CD4-positive, alpha-beta memory T cell (primary cell): ENCODE data around the gene DLGAP3. TPM values are rescaled to one million over a fixed set of nuclear protein-coding genes. Genes with fewer than 3 reads are reported as not detected.

ENCODE experiments used
- CTCF ChIA-PET: fragments of 350-600 bp; sonication (Branson Sonifier 250); formaldehyde crosslinking; loops from one replicate; lab custom pipeline; 2021; ENCODE audit warnings: inconsistent platforms; ENCODE audit not compliant: partially characterized antibody; lab: Charles Lee
- POLR2A ChIA-PET: fragments of 350-600 bp; sonication (Branson Sonifier 250); formaldehyde crosslinking; loops from one replicate; lab custom pipeline; 2021; ENCODE audit not compliant: partially characterized antibody; lab: Charles Lee
- DNase-seq, 5 donors: peaks; one replicate each; pipeline versions ENCODE4 v3.0.0 to v3.0.0-alpha.2; 2020 to 2022; ENCODE audit warnings: mixed read lengths in 1 of 5
- H3K27ac ChIP-seq: one replicate; pipeline ENCODE4 v1.7.0; 2013; ENCODE audit warnings: low read depth, low read length
- H3K27me3 ChIP-seq: 2 replicates; pipeline ENCODE4 v1.7.0; 2013; ENCODE audit warnings: mild to moderate bottlenecking, low read length, moderate library complexity; ENCODE audit not compliant: insufficient read depth
- H3K36me3 ChIP-seq: 2 replicates; pipeline ENCODE4 v1.7.0; 2013; ENCODE audit warnings: mild to moderate bottlenecking, low read length, moderate library complexity; ENCODE audit not compliant: insufficient read depth
- H3K4me1 ChIP-seq: 2 replicates; pipeline ENCODE4 v1.7.0; 2013; ENCODE audit warnings: mild to moderate bottlenecking, low read length, moderate library complexity; ENCODE audit not compliant: insufficient read depth
- H3K4me3 ChIP-seq, 2 donors: one replicate each; pipeline ENCODE4 v1.7.0; 2013; ENCODE audit warnings: low read length in 2 of 2, mild to moderate bottlenecking in 1 of 2
- H3K9me3 ChIP-seq, 2 donors: one replicate each; pipeline ENCODE4 v1.7.0; 2013; ENCODE audit warnings: low read length in 2 of 2, control low read depth in 1 of 2; ENCODE audit not compliant: control insufficient read depth in 1 of 2
- H3K27ac Mint-ChIP-seq, 7 donors: one replicate each; pipeline ENCODE4 v1.8.0; 2020 to 2021; ENCODE audit warnings: mixed read lengths in 7 of 7, mild to moderate bottlenecking in 6 of 7, inconsistent platforms in 3 of 7, moderate library complexity in 3 of 7
- H3K27me3 Mint-ChIP-seq, 2 donors: one replicate each; pipeline ENCODE4 v1.8.0; 2020 to 2021; ENCODE audit warnings: mixed read lengths in 2 of 2
- H3K36me3 Mint-ChIP-seq, 2 donors: one replicate each; pipeline ENCODE4 v1.8.0; 2020 to 2021; ENCODE audit warnings: mixed read lengths in 2 of 2, inconsistent platforms in 1 of 2, mild to moderate bottlenecking in 1 of 2
- H3K4me1 Mint-ChIP-seq, 4 donors: one replicate each; pipeline ENCODE4 v1.8.0; 2020 to 2021; ENCODE audit warnings: mixed read lengths in 4 of 4, mild to moderate bottlenecking in 1 of 4
- H3K4me3 Mint-ChIP-seq, 8 donors: one replicate each; pipeline ENCODE4 v1.8.0; 2020 to 2021; ENCODE audit warnings: mixed read lengths in 8 of 8, mild to moderate bottlenecking in 7 of 8, moderate library complexity in 6 of 8, inconsistent platforms in 3 of 8
- H3K9me3 Mint-ChIP-seq, 8 donors: one replicate each; pipeline ENCODE4 v1.8.0; 2020 to 2021; ENCODE audit warnings: mixed read lengths in 8 of 8, mild to moderate bottlenecking in 5 of 8, inconsistent platforms in 3 of 8, moderate library complexity in 1 of 8
- intact Hi-C: fragments of 100-400 bp; cut with micrococcal nuclease; formaldehyde crosslinking; loops from one replicate; pipeline ENCODE4 v1.15.1; 2023
- polyA plus RNA-seq, 2 donors: library from polyadenylated mRNA; unstranded; fragments of 300-500 nt; fragmentation: Illumina TruSeq; gene quantifications; one replicate each; pipeline ENCODE4 v1.2.3, GENCODE V29; 2021
- total RNA-seq, 2 experiments: library from RNA; stranded (reverse); gene quantifications; one replicate each; pipeline ENCODE4 v1.2.3, GENCODE V29; 2021

Gene DLGAP3
- total and polyA plus RNA-seq, 4 experiments from 2014 or later, result 0.08 to 1.5 (median 0.82) TPM

- Mint-ChIP-seq H3K4me3 (peak overlapping the region; percentile 80 to 95 (median 84)), H3K4me1 (peaks cover 6 to 11% (median 9%) of the 10 kb centered on the region in 4 donors), H3K27me3 (peaks cover 26 to 43% of the 10 kb centered on the region in 2 donors), H3K36me3 (no peaks in the 10 kb centered on the region), H3K27ac (peak overlapping the region in 4 of 7 donors; percentile 1 to 52 (median 20)), H3K9me3 (peaks cover 0 to 6% (median 0%) of the 10 kb centered on the region in 8 donors)
- Histone ChIP-seq H3K4me1 (peaks cover 9% of the 10 kb centered on the region), H3K27ac (no peak overlapping the region), H3K9me3 (no peaks in the 10 kb centered on the region), H3K27me3 (peaks cover 40% of the 10 kb centered on the region), H3K36me3 (no peaks in the 10 kb centered on the region), H3K4me3 (peak overlapping the region; percentile 39 to 47)
- intact Hi-C loops, result no loop called here
- ChIA-PET POLR2A (no interaction called here), CTCF (no interaction called here)
- DNase-seq, result peak in 3 of 5 donors; percentile 15 to 35 (median 17)
Observed at GRCh38 chr1:34928699-34929496, 552 bp downstream of the DLGAP3 start.

GRCh38 chr1:34928066-34928696 is 1.3 kb downstream of the DLGAP3 start:
- Histone ChIP-seq H3K36me3 (no peaks in the 10 kb centered on the region), H3K27me3 (peaks cover 40% of the 10 kb centered on the region), H3K9me3 (no peaks in the 10 kb centered on the region), H3K4me3 (no peak overlapping the region), H3K4me1 (peaks cover 9% of the 10 kb centered on the region), H3K27ac (no peak overlapping the region)
- Mint-ChIP-seq H3K27me3 (peaks cover 33 to 49% of the 10 kb centered on the region in 2 donors), H3K4me3 (peak overlapping the region; percentile 80 to 95 (median 84)), H3K9me3 (peaks cover 0 to 7% (median 0%) of the 10 kb centered on the region in 8 donors), H3K27ac (peak overlapping the region in 1 of 7 donors; percentile 1), H3K36me3 (no peaks in the 10 kb centered on the region), H3K4me1 (peaks cover 6 to 11% (median 9%) of the 10 kb centered on the region in 4 donors)
- POLR2A ChIA-PET, result interaction anchor here (0.6 to 0.7 kb wide), 2 partner anchors 59 to 78 kb away, joined by 3 read pairs; no protein-coding TSS in a partner anchor
- CTCF ChIA-PET, result no interaction called here
- intact Hi-C loops, result no loop called here
- peak in 1 of 5 donors; percentile 3 for DNase-seq

GRCh38 chr1:34927316-34927715 is 2.1 kb downstream of the DLGAP3 start:
- H3K9me3 Mint-ChIP-seq, result peaks cover 0 to 11% (median under 1%) of the 10 kb centered on the region in 8 donors
- Histone ChIP-seq H3K27me3 (peaks cover 40% of the 10 kb centered on the region), H3K9me3 (no peaks in the 10 kb centered on the region), H3K4me3 (no peak overlapping the region), H3K4me1 (peaks cover 9% of the 10 kb centered on the region), H3K27ac (no peak overlapping the region), H3K36me3 (no peaks in the 10 kb centered on the region)
- intact Hi-C loops, result no loop called here
- ChIA-PET POLR2A (interaction anchor here (0.7 kb wide), 1 partner anchor 60 kb away, joined by 3 read pairs; no protein-coding TSS in a partner anchor), CTCF (no interaction called here)
- no peaks in the 10 kb centered on the region for H3K36me3 Mint-ChIP-seq
- no peak overlapping the region for H3K27ac Mint-ChIP-seq
- H3K4me3 Mint-ChIP-seq, result peak overlapping the region in 2 of 8 donors; percentile 22 to 30
- H3K27me3 Mint-ChIP-seq, result peaks cover 39 to 57% of the 10 kb centered on the region in 2 donors
- H3K4me1 Mint-ChIP-seq, result peaks cover 6 to 11% (median 9%) of the 10 kb centered on the region in 4 donors
- no peak for DNase-seq

GRCh38 chr1:34926894-34927293 is 2.6 kb downstream of the DLGAP3 start:
- Mint-ChIP-seq H3K27ac (no peak overlapping the region), H3K4me3 (peak overlapping the region in 1 of 8 donors; percentile 30), H3K27me3 (peaks cover 43 to 61% of the 10 kb centered on the region in 2 donors), H3K9me3 (peaks cover 0 to 11% (median under 1%) of the 10 kb centered on the region in 8 donors), H3K36me3 (no peaks in the 10 kb centered on the region), H3K4me1 (peaks cover 6 to 11% (median 9%) of the 10 kb centered on the region in 4 donors)
- DNase-seq, result no peak
- POLR2A ChIA-PET, result no interaction called here
- Histone ChIP-seq H3K27ac (no peak overlapping the region), H3K9me3 (no peaks in the 10 kb centered on the region), H3K4me1 (peaks cover 9% of the 10 kb centered on the region), H3K27me3 (peaks cover 40% of the 10 kb centered on the region), H3K4me3 (no peak overlapping the region), H3K36me3 (no peaks in the 10 kb centered on the region)
- intact Hi-C loops, result no loop called here
- CTCF ChIA-PET, result no interaction called here

- H3K4me3 ChIP-seq, result no peak overlapping the region
- Mint-ChIP-seq H3K9me3 (peaks cover 0 to 11% (median under 1%) of the 10 kb centered on the region in 8 donors), H3K27ac (no peak overlapping the region), H3K4me1 (peaks cover 6 to 11% (median 9%) of the 10 kb centered on the region in 4 donors), H3K36me3 (no peaks in the 10 kb centered on the region), H3K4me3 (no peak overlapping the region), H3K27me3 (peaks cover 47 to 67% of the 10 kb centered on the region in 2 donors)
- H3K27ac ChIP-seq, result no peak overlapping the region
- intact Hi-C loops, result no loop called here
- no peaks in the 10 kb centered on the region for H3K9me3 ChIP-seq
- H3K36me3 ChIP-seq, result no peaks in the 10 kb centered on the region
- CTCF ChIA-PET, result no interaction called here
- DNase-seq, result no peak
- peaks cover 9% of the 10 kb centered on the region for H3K4me1 ChIP-seq
- POLR2A ChIA-PET, result no interaction called here
- peaks cover 40% of the 10 kb centered on the region for H3K27me3 ChIP-seq
Observed at GRCh38 chr1:34926156-34926555, 3.3 kb downstream of the DLGAP3 start.

GRCh38 chr1:34925730-34926129 is 3.7 kb downstream of the DLGAP3 start:
- H3K27me3 ChIP-seq, result peaks cover 40% of the 10 kb centered on the region
- peaks cover 9% of the 10 kb centered on the region for H3K4me1 ChIP-seq
- no peak for DNase-seq
- peaks cover 47 to 64% of the 10 kb centered on the region in 2 donors for H3K27me3 Mint-ChIP-seq
- CTCF ChIA-PET, result no interaction called here
- intact Hi-C loops, result no loop called here
- H3K4me1 Mint-ChIP-seq, result peaks cover 6 to 11% (median 9%) of the 10 kb centered on the region in 4 donors
- no peak overlapping the region for H3K4me3 ChIP-seq
- POLR2A ChIA-PET, result no interaction called here
- H3K9me3 Mint-ChIP-seq, result peaks cover 0 to 11% (median under 1%) of the 10 kb centered on the region in 8 donors
- H3K27ac ChIP-seq, result no peak overlapping the region
- no peaks in the 10 kb centered on the region for H3K9me3 ChIP-seq
- H3K27ac Mint-ChIP-seq, result no peak overlapping the region
- H3K4me3 Mint-ChIP-seq, result peak overlapping the region in 1 of 8 donors; percentile 6
- H3K36me3 Mint-ChIP-seq, result no peaks in the 10 kb centered on the region
- no peaks in the 10 kb centered on the region for H3K36me3 ChIP-seq
